ENCODE results near the gene LINGO3.

Gene LINGO3

DNA sequence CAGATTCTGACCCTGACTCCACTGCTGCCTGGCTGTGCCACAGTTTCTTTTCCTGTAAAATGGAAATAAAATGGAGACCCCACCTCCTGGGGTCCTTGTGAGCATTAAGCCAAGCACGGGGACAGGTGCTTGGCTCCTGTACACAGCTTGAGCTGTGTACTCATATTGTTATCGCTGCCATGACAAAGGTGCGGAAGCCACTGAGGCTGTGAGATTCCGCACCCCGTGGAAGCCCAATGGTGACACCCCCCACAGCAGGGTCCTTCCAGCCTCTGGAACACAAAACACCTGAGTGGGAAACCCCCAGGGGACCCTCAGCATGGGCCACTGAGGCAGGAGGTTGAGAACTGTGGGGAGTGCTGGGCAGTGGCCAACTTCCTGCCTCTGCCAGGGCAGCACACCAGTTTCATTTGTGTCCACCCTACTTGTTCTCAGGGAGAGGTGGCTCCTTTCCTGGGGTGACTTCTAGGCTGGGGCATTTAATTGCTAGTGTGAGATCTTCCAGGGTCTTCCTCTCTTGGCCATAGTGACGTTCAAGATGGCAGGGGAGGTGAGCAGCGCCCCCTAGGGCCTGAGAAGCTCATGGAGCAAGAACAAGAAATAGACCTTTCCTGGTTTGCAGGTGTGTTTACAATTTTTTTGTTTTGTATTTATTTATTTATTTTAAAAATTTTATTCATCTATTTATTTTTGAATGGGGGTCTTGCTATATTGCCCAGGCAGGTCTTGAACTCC is 46.3 kb downstream of the LINGO3 start:
- H3K27me3 ChIP-seq (ENCODE audit: insufficient read depth, insufficient read length) = no peaks in the 10 kb centered on the region
- peaks cover 2% of the 10 kb centered on the region for H3K4me1 ChIP-seq (ENCODE audit: insufficient read depth, insufficient read length)

DNA sequence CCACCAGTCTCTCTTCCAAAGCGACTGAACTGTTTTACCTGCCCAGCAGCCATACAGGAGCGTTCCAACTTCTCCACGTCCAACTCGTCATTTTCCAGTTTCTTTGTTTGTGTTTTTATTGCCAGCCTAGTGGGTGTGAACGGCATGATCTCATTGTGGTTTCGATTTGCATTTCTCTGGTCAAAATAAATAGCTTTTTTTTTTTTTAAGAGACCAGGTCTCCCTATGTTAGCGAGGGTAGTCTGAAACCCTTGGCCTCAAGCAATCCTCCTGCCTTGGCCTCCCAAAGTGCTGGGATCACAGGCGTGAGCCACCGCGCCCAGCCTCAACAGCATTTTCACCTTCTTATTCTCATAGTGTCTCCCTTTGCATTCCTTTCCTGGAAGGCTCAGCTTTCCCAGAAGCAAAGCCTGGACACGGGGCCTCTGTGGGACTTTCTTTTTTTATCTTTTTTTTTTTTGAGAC is 47.6 kb downstream of the LINGO3 start:
- H3K4me3 ChIP-seq (ENCODE audit: insufficient read length, low read depth) = no peak overlapping the region
- no peaks in the 10 kb centered on the region for H3K9me3 ChIP-seq (ENCODE audit: insufficient read depth, low read length)
- H3K36me3 ChIP-seq (ENCODE audit: insufficient read depth, insufficient read length, low read length) = no peaks in the 10 kb centered on the region
- H3K27me3 ChIP-seq (ENCODE audit: insufficient read depth, insufficient read length) = no peaks in the 10 kb centered on the region
- no peak overlapping the region for H3K9ac ChIP-seq (ENCODE audit: insufficient read length, low read depth)
- DNase-seq (ENCODE audit: low read depth, low spot score) = no peak
- H3K4me1 ChIP-seq (ENCODE audit: insufficient read depth, insufficient read length) = peaks cover 9% of the 10 kb centered on the region
- TF ChIP-seq SUZ12 (IDR thresholded peaks at IDR 0.05; ENCODE audit: extremely low read depth, insufficient read depth, insufficient read length) (no peak), ZNF274 (IDR thresholded peaks at IDR 0.05; ENCODE audit: low read depth, low read length) (no peak)

More for the DNA sequence above, 46.3 kb downstream of the LINGO3 start:
- DNase-seq (ENCODE audit: low read depth, low spot score) = peak; percentile 44
- H3K9me3 ChIP-seq (ENCODE audit: insufficient read depth, low read length) = no peaks in the 10 kb centered on the region
- no peak overlapping the region for H3K4me3 ChIP-seq (ENCODE audit: insufficient read length, low read depth)
- no peaks in the 10 kb centered on the region for H3K36me3 ChIP-seq (ENCODE audit: insufficient read depth, insufficient read length, low read length)
- no peak overlapping the region for H3K9ac ChIP-seq (ENCODE audit: insufficient read length, low read depth)
- TF ChIP-seq ZNF274 (IDR thresholded peaks at IDR 0.05; ENCODE audit: low read depth, low read length) = no peak
- TF ChIP-seq YY1 (IDR thresholded peaks at IDR 0.05; ENCODE audit: insufficient read depth, insufficient read length) = peak; percentile 31

DNA sequence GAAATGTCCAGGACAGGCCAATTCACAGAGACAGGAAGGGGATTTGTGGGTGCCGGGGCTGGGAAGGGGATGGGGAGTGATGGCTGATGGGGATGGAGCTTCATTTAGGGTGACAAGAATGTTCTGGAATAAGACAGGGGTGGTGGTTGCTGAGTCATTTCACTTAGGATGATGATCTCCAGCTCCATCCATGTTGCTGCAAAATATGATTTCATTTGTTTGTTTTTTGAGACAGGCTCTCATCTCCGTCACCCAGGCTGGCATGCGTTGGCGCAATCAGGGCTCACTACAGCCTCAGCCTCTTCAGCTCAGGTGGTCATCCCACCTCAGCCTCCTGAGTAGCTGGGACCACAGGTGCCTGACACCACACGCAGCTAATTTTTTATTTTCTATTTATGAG is 48.6 kb downstream of the LINGO3 start:
- H3K9ac ChIP-seq (ENCODE audit: insufficient read length, low read depth) = no peak overlapping the region
- TF ChIP-seq SUZ12 (IDR thresholded peaks at IDR 0.05; ENCODE audit: extremely low read depth, insufficient read depth, insufficient read length) (no peak), ZNF274 (IDR thresholded peaks at IDR 0.05; ENCODE audit: low read depth, low read length) (no peak), YY1 (IDR thresholded peaks at IDR 0.05; ENCODE audit: insufficient read depth, insufficient read length) (no peak)

More for the DNA sequence above, 48.6 kb downstream of the LINGO3 start:
- no peak overlapping the region for H3K4me3 ChIP-seq (ENCODE audit: insufficient read length, low read depth)
- DNase-seq (ENCODE audit: low read depth, low spot score) = no peak
- no peaks in the 10 kb centered on the region for H3K9me3 ChIP-seq (ENCODE audit: insufficient read depth, low read length)
- peaks cover 9% of the 10 kb centered on the region for H3K4me1 ChIP-seq (ENCODE audit: insufficient read depth, insufficient read length)
- no peaks in the 10 kb centered on the region for H3K36me3 ChIP-seq (ENCODE audit: insufficient read depth, insufficient read length, low read length)
- H3K27me3 ChIP-seq (ENCODE audit: insufficient read depth, insufficient read length) = no peaks in the 10 kb centered on the region

All from NT2/D1 (cell line).